GM18520 (cell line): ENCODE data around the gene PCBP3.
"Not testable (repeated sequence)": the region's sequence is repeated elsewhere in the genome, so short reads cannot be mapped to it uniquely, and the experiment has no call there.

Source experiments
- ATAC-seq: cut with Tn5 transposase; IDR thresholded peaks from one replicate; pipeline ENCODE4 v1.9.1; 2021; ENCODE audit not compliant: unreplicated experiment

PCBP3 gene

DNA sequence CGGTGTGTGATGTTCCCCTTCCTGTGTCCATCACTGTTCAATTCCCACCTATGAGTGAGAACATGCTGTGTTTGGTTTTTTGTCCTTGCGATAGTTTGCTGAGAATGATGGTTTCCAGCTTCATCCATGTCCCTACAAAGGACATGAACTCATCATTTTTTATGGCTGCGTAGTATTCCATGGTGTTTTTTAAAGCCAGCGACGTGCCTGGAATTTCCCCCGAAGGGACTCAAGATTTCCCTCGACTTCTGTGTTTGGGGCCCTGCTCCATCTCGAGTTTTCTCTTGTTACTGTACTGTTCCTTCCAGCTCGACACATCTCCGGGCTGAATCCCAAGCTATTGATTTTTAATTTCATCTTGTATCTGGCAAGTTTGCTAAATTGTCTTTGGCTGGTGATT is 309.0 kb downstream of the PCBP3 start:
- not testable (repeated sequence) for ATAC-seq

DNA sequence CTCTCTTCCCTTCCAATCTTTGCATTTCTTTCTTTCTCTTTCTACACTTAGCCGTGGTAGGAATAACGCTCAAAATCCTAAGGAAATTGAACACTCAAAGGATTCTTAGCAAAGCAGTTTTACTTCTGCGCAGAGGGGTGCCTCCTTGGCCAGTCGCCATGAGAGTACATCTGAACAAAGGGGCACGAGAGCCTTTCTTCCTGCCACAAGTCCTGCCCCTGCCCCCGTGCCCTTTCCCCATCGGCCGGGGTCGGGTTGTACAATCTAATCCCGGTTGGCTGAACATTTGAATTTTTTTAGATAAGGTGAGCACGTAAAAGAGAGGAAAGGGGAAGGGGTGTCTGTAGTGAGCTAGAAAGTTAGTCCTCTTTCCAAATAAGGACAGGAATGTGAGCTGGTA is 309.4 kb downstream of the PCBP3 start:
- ATAC-seq: no peak

DNA sequence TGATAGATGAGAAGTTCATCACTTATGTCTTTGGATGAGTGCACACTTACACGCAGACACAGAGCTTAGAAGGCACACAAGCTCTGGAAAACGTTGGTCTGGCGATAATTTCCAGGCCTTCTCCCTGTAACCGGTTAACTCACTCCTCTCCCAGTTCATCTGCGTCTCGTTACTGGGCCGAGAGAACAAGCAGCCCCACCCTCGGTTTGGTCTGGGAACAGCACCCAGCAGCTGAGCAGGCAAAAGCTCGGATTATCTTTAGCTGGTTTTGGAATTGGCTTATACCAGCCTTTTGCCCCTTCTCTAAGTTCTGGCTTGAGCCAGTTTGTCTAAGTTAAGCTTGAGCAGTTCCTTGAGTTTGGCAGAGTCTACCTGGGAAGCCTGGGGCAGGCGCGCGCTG is 310.7 kb downstream of the PCBP3 start:
- no peak for ATAC-seq

DNA sequence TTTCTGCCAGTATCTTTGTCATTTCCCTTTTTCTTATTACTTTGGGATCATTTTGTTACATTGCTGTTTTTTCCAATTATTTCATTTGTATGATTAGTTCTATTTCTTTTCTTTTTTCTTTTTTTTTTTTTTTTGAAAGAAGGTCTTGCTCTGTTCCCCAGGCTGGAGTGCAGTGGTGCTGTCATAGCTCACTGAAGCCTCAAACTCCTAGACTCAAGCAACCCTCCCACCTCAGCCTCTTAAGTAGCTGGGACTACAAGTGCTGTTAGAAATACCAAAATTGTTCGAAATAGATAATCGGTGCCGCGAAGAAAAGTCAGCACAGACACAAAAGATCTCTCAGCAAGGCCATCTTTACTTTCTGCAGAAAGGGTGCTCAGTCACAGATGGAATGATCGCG is 311.4 kb downstream of the PCBP3 start:
- no peak for ATAC-seq

DNA sequence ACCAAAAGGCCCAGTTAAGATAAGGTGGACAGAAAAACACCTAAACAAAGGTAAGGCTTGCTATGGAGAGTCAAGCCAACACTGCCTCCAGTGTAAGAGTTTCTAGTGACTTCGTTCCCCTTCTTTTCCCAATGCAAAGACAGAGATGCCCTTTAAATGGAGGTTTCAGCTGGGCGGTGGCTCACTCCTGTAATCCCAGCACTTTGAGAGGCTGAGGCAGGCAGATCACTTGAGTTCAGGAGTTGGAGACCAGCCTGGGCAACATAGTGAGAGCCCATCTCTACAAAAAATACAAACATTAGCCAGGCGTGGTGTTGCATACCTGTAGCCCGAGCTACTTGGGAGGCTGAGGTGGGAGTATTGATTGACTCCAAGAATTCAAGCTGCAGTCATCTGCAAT is 314.0 kb downstream of the PCBP3 start:
- ATAC-seq: no peak

DNA sequence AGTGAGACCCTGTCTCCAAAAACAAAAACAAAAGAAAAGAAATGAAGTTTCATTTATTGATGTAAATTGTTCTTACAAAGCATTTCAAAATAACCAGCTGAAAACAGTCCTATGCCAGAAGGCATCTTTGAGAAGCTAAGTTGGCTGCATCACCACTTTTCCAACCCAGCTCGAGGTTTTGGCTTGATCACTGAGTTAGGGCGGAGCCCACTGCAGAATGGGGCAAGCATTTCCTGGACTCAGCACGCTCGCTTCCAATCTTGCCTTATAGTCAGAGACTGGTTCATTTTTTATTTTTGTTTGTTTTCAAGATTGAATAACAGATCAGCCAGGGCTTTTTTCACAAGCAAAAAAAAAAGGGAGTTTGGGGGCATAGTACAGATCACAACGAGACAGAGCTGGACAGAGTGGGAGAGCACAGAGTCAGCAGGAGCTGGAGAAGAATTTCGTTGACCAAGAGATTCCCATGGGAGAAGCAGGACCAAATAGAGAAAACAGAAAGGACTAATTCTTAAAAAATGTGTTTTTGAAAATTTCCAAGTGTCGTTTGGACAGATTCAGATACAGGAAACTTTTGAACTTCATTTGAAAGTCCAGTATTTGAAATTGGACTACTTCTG is 314.6 kb downstream of the PCBP3 start:
- ATAC-seq: no peak

DNA sequence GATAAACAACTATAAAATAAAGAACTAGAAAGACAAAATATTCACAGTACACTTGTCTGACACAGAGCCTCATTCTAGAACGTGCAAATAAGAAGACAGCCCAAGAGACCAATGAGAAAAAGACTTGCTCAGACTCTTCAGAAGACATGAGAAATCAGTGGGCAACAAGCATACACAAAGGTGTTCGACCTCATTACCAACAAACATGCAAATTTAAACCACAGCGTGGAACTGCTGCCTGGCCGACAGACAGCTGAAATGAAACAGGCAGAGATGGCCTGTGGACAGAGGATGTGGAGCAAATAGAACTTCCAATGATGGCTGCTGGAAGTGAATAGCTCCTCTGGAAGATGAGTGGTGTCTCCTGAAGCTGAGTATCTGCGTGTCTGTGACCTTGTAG is 315.7 kb downstream of the PCBP3 start:
- ATAC-seq: no peak

DNA sequence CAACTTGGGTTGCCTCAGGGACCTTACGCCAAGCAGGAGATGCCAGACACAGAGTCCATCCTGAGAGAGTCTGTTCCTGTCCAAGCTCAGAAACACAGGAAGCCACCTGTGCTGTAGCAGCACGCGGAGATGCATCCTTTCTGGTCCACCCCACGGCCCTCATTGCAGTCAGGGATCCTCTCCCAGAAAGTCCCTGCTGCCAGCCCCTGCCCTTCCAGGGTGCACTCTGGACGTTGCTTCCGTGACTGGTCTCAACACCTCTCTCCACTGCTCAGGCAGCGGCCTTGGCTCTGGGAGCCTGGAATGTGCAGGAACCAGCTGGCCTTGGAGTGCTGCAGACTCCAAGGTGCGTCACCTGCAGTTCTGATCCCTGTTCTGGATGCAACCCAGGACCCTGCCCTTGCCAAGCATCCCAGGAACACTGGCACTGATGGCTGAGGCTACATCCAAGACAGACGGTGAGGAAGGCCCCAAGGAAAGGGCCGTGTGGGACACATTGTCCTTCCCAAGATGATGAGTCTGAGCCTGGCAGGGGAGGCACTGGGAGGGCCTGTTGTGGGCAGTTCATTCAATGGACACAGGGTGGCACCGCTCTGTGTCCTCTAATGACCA is 316.4 kb downstream of the PCBP3 start:
- no peak for ATAC-seq

DNA sequence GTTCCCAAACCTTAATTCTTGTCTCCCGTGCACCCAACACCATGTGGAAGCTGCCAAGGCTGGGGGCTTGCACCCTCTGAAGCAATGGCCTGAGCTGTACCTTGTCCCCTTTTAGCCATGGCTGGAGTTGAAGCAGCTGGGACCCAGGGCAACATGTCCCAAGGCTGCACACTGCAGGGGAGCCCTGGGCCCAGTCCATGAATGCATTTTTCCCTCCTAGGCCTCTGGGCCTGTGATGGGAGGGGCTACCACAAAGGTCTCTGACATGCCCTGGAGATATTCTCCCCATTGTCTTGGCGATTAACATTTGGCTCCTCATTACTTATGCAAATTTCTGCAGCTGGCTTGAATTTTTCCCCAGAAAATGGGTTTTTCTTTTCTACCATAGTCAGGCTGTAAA is 317.9 kb downstream of the PCBP3 start:
- not testable (repeated sequence) for ATAC-seq

DNA sequence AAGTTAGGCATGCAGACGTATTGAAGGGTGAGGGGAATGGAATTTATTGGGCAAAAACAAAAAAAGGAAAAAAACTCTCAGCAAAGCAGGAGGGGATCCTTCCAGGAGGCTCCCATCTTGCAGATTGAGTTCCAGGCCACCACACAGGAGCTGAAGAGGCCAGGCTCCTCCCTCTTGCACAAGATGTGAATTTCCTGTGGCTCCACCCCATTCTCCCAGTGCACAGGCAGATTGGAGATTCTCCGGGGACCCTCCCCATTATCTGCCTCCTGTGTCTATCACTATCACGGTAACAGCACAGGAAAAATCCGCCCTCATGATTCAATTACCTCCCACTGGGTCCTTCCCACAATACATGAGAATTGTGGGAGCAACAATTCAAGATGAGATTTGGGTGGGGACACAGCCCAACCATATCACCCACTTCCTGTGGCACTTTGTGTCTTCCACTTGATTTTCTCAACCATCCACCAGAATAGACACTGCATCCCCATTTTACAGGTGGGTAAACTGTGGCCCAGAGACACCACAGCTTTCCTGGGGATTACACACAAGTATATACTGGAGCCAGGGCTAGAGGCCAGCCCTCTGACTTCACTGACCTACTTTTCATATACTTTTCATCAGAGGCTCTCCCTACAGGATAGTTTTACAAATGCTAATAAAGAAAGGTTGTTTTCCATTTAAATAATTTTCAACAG is 319.2 kb downstream of the PCBP3 start:
- ATAC-seq: no peak

DNA sequence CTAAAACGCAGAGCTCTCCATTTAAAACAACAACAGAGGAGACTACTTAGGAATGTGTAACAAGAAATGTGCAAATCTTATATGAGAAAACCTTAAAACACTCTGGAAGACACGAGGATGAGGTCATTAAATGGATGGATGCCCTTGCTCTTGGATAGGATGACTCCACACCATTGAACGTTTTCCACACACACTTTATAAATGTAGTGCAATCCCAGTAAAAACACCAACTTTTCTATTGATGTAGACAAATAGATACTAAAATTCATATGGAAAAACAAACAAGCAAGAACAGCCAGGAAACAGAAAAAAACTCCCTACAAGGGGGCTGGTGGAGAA is 319.7 kb downstream of the PCBP3 start:
- no peak for ATAC-seq

DNA sequence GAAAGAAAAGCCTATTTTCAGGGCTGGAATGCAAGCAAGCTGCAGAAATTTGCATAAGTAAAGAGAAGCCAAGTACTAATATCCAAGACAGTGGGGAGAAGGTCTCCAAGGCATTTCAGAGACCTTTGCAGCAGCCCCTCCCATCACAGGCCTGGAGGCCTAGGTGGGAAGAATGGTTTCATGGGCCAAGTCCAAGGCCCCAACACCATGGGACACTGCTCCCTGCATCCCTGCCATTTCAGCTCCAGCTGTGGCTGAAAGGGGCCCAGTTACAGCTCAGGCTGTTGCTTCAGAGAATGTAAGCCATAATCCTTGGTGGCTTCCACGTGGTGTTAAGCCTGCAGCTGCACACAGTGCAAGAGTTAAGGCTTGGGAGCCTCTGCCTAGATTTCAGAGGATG is 321.1 kb downstream of the PCBP3 start:
- ATAC-seq: no peak

DNA sequence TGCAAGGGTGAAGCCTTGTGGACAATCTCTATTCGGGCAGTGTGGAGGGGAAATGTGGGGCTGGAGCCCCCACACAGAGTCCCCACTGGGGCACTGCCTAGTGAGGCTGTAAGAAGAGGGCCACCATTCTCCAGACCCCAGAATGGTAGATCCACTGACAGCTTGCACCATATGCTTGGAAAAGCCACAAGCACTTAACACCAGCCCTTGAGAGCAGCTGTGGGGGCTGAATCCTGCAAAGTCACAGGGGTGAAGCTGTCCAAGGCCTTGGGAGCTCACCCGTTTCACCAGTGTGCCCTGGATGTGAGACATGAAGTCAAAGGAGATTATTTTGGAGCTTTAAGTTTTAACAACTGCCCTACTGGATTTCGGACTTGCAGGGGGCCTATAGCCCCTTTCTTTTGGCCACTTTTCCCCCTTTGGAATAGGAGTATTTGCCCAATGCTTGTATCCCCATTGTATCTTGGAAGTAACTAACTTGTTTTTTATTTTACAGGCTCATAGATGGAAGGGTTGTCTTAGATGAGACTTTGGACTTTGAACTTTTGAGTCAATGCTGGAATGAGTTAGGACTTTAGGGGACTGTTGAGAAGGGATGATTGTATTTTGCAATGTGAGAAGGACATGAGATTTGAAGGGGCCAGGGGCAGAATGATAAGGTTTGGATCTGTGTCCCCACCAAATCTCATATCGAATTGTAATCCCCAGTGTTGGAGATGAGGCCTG is 321.7 kb downstream of the PCBP3 start:
- no peak for ATAC-seq

DNA sequence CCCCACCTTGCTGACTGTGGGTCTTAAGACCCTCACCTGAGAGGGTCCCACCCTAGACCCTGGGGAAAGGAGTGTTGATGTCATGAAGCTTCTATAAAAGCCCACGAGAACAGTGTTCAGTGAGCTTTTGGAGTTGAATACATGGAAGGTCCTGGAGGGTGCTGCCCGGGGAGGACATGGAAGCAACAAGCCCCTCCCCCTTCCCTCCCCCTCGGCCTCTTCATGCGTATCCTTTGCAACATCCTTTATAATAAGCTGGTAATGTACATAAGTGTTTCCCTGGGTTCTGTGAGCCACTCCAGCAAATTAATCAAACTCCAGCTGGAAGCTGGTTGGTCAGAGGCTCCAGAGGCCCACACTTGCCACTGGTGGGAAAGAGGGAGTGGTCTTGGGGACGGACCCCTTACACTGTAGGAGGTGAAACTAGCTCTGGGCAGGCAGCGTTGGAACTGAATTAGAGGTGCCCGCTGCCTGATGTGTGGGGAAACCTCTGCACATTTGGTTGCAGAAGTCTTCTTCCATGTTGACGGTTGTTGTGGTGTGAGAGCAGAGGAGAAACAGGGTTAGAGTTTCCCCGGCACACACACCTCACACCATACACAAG is 323.4 kb downstream of the PCBP3 start:
- no peak for ATAC-seq

DNA sequence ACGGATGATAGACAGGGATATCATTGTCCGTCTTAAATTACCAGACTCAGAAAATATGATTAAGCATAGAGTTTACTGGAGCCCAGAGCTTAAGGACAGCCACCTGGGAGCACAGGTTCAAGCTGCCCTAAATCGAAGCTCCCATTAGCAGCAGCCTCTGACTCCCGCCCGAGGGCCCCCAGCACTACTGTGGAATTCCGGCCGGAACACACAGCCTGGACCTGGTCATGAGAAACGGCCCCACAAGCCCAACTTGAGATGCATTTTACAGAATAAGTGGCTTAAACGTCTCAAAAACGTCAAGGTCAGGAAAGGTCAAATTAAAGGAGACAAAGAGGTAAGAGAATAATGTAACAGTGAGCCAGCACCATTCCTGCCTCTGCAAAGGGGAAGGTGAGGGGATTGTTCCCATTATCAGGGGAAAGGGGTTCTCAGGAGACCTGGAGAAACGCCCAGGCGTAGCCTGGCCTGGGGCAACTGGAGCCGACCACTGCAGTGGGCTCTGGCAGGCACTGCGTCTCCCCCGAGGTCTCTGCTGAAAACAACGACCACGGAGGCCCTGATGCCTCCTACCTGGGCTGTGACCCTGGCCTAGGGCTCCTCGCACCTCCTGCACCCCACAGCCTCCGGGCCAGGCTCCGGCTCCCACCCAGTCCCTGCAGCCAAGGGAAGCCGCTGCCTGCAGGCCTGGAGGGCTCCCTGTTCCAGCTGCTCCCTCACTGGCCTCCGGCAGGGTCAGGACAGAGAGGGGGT is 326.6 kb downstream of the PCBP3 start:
- no peak for ATAC-seq

DNA sequence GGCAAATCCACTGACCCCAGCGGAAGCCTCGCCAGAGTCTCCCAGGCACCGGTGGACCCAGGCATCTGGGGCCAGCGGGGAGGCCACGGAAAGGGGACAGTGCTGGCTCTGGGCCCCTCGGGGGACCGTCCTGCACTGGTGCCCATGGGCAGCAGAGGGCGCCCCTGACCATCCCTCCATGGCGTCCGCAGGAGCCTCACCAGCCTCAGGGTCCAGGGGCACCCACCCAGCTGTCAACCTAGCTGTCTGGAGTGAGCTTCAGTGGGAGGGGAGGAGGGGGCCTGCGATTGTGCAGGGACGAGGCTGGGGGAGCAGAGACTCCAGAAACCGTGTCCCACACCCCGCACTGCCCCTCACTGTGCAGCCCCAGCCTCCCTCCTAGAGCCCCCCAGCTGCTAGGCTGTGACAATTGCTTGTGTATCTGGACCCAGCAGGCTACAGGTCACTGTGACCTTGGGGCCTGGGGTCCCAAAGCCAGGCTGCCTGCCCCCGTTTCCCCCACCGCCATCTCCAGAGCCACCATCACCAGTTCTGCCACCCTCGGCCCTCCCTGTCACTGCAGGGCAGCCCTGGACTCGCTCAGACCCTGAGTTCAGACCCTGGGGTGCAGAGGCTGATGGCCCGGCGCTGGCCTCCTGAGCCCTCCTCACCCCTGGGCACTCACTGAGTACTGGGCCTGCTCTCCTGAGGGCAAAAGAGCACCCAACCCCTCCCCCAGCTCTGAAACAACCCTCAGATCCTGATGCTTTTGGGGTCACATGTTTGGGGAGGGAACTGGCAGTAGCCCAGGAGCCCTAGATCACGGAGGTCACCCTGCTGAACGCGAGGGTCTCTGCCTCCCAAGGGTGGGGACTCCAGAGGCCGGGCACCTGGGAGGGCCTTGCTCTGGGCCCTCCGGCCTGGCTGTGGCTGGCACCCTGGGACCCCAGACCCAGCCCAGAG is 327.4 kb downstream of the PCBP3 start:
- no peak for ATAC-seq

DNA sequence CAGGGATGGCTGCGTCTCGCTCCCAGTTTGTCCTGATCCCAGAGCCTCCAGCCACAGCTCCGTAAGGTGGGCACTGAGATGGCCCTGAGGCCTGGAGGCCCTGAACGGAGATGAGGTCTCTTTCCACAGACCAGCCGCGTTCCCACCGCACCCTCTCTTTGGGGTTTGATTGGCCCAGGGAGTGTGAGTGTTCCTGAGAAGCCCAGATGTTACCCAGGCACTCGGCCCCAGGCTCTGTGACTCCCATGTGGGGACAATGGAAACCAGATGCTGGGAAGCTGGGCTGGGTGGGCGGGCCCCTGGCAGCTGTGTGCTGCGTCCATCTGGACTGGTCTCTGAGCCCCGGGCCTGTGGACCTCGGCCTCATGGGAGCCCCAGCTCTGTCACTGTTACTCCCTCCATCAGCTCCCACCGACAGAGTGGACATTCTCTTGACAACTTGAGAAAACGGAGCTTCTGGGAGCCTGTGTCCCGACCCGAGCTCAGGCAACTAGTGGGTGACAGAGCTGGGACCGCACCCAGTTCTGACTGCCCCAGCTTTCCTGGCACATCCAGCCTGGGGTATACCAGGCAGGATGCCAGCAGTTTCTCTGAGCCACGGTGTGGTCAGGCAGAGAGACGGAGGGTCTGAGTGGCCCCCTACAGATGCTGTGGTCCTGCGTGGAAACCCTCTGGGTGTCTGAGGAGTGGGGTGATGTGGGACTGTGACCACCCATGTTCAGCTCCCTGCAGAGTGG is 328.3 kb downstream of the PCBP3 start:
- ATAC-seq: no peak

DNA sequence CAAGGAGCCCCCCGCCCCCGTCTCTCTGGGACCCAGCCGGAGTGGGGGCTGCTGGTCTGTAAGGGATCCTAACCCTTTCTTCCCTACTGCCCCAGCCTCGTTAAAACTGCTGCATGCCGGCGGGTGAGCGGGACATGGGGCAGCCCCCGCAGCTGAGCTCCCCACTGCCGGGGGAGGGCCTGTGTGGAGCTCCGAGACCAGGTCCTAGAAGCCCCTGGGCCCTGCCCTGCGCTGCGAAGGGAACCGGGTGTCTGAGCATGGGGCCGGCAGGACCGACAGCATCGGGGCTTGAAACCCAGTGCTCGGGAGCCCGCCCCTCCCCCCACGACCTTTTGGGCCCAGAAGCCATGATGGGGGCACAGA is 328.8 kb downstream of the PCBP3 start:
- no peak for ATAC-seq
